ENCODE measurements around the gene CAPZB. TPM values are rescaled to one million over a fixed set of nuclear protein-coding genes. Genes with fewer than 3 reads are reported as not detected.

CAPZB gene
- total RNA-seq, 4 donors from 2014 or later: 127 to 404 (median 136) TPM

DNA sequence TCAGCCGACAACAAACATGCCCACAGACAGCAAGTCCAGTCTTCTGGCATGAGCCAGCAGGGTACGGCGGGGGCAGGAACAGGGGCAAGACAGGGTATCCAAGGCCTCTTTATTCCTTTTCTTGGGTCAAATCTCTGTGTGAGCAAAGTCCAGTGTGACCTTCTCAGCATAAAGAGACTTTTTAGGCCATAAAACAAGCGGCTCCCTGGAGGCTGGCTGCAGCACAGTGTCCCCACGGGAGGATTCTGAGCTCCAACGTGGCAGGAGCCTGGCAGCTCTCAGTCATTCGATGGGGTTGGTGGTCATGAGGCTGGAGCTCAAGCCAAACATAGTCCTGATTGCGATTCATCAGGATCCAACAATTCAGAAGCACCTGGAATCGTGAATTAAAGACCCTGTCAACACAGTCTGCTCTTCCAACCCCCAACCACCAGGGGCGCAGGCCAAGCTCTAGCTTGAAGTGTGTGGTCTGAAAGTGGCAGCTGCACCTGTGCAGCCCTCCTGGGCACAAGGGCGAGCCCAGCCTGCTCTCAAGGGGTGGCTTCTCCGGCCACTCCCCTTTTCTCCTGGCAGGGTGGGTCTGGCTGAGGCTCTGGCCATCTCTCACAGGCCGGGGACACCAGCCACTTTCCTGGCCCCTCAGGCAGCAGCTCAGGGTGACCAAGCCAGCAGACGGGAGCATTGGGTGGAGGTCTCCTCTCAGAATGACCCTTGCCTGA, 111.1 kb downstream of the CAPZB start:
- no peak for DNase-seq
- intact Hi-C loops (cut with DNase I; ENCODE audit: low total_unique reads): no loop called here
- H3K4me3 ChIP-seq: no peak overlapping the region
- H3K4me1 ChIP-seq: peaks cover 0 to 8% (median 3%) of the 10 kb centered on the region in 4 donors
- no peaks in the 10 kb centered on the region for H3K27me3 ChIP-seq
- in situ Hi-C loops (cut with MboI; ENCODE audit: low pct_ligation_motif_present in 1 of 4, low pct_unique_long_range_greater_than_20kb in 1 of 4, low sequenced_read_pairs in 3 of 4): no loop called here
- 77% methylated on average over 14 of the region's 14 CpGs; no CpG with 5 or more reads in 1 of the 2 donors for WGBS, 2 donors (ENCODE audit: low coverage in 1 of 2)
- no peak overlapping the region for H3K27ac ChIP-seq
- TF ChIP-seq POLR2A (IDR thresholded peaks at IDR 0.05) (no peak), POLR2AphosphoS5 (IDR thresholded peaks at IDR 0.05) (no peak), EP300 (IDR thresholded peaks at IDR 0.05; ENCODE audit: low read depth) (no peak)
- TF ChIP-seq, protein P1, sequence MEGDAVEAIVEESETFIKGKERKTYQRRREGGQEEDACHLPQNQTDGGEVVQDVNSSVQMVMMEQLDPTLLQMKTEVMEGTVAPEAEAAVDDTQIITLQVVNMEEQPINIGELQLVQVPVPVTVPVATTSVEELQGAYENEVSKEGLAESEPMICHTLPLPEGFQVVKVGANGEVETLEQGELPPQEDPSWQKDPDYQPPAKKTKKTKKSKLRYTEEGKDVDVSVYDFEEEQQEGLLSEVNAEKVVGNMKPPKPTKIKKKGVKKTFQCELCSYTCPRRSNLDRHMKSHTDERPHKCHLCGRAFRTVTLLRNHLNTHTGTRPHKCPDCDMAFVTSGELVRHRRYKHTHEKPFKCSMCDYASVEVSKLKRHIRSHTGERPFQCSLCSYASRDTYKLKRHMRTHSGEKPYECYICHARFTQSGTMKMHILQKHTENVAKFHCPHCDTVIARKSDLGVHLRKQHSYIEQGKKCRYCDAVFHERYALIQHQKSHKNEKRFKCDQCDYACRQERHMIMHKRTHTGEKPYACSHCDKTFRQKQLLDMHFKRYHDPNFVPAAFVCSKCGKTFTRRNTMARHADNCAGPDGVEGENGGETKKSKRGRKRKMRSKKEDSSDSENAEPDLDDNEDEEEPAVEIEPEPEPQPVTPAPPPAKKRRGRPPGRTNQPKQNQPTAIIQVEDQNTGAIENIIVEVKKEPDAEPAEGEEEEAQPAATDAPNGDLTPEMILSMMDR (IDR thresholded peaks at IDR 0.05): peak in 1 of 5 experiments; percentile 24
- H3K36me3 ChIP-seq: peaks cover 0 to 19% (median 6%) of the 10 kb centered on the region in 4 donors
- no peaks in the 10 kb centered on the region for H3K9me3 ChIP-seq

DNA sequence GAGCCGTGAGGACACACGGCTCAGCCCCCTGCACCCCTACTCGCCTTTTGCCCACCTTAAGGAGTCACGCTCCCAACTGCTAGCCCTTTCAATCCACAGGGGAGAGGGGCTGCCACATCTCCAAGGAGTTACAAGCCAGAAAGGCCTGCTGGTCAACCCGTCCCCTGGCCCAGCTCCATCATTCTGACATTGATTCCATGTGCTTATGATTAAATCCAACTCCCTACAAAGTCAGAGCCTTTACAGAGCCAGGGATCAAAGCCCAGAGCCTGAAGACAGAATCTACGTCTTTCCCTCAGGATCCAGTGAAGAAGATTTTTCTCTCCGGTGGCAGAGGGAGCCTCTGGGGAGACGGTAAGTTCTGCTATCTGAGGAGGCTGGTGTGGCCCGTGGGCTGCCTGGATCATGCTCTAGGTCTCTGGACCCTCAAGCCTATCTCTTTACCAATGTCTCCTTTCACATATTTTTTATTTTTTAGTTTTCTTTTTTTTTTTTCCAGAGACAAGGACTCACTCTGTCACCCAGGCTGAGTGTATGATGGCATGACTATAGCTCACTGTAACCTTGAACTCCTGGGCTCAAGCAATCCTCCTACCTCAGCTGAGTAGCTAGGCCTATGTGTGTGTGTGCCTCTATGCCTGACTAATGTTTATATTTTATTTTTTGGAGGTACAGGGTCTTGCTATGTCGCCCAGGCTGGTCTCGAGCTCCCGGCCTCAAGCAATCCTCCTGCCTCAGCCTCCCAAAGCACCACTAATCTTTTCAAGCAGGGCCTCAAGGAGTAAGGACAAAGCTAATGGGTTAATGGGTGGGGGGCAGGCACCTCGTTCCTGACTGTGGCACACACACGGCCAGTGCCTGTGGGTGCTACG, 111.9 kb downstream of the CAPZB start:
- Histone ChIP-seq H3K36me3 (peaks cover 0 to 19% (median 6%) of the 10 kb centered on the region in 4 donors), H3K27ac (peak overlapping the region in 1 of 4 donors; percentile 37), H3K27me3 (no peaks in the 10 kb centered on the region), H3K9me3 (no peaks in the 10 kb centered on the region), H3K4me3 (no peak overlapping the region), H3K4me1 (peaks cover 0 to 12% (median 4%) of the 10 kb centered on the region in 4 donors)
- in situ Hi-C loops (cut with MboI; ENCODE audit: low pct_ligation_motif_present in 1 of 4, low pct_unique_long_range_greater_than_20kb in 1 of 4, low sequenced_read_pairs in 3 of 4): no loop called here
- WGBS, 2 donors (ENCODE audit: low coverage in 1 of 2): 76 to 89% methylated on average over 5 to 15 of the region's 15 CpGs
- TF ChIP-seq POLR2AphosphoS5 (IDR thresholded peaks at IDR 0.05) (no peak), POLR2A (IDR thresholded peaks at IDR 0.05) (no peak)
- TF ChIP-seq, protein P1 (IDR thresholded peaks at IDR 0.05): no peak
- DNase-seq: no peak
- intact Hi-C loops (cut with DNase I; ENCODE audit: low total_unique reads): no loop called here

DNA sequence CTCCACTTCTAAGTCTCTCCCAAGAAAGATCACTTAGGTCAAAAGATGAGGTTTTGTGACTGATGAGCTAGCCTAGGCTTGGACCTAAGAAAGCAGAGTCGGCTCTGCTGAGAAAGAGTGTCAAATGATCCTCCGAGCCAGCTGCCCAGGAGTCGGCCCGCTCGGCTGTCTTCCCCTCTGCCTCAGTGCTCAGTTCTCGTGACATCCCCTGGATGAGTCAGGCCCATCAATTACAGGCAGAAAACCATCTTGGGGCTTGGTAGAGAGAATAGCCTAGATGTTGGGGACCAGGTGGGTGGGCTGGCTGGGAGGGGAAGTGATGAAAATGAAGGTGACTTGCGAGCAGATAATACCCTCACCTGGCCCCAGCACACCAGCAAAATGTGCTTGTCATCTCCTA, 112.7 kb downstream of the CAPZB start:
- WGBS, 2 donors (ENCODE audit: low coverage in 1 of 2): 86% methylated on average over 7 of the region's 7 CpGs; no CpG with 5 or more reads in 1 of the 2 donors

More for the DNA sequence above, 112.7 kb downstream of the CAPZB start:
- in situ Hi-C loops (cut with MboI; ENCODE audit: low pct_ligation_motif_present in 1 of 4, low pct_unique_long_range_greater_than_20kb in 1 of 4, low sequenced_read_pairs in 3 of 4): no loop called here
- TF ChIP-seq, protein P1 (IDR thresholded peaks at IDR 0.05): no peak
- TF ChIP-seq POLR2A (IDR thresholded peaks at IDR 0.05): no peak
- TF ChIP-seq POLR2AphosphoS5 (IDR thresholded peaks at IDR 0.05): no peak
- TF ChIP-seq EP300 (IDR thresholded peaks at IDR 0.05; ENCODE audit: low read depth): no peak
- intact Hi-C loops (cut with DNase I; ENCODE audit: low total_unique reads): no loop called here
- Histone ChIP-seq H3K27ac (peak overlapping the region in 1 of 4 donors; percentile 37), H3K4me1 (peaks cover 0 to 17% (median 7%) of the 10 kb centered on the region in 4 donors), H3K27me3 (no peaks in the 10 kb centered on the region), H3K9me3 (no peaks in the 10 kb centered on the region), H3K4me3 (no peak overlapping the region), H3K36me3 (peaks cover 0 to 14% (median 3%) of the 10 kb centered on the region in 4 donors)
- no peak for DNase-seq

Data from transverse colon (tissue), 4 donors.